ENCODE results near the gene YY1. TPM values are rescaled to one million over a fixed set of nuclear protein-coding genes. Genes with fewer than 3 reads are reported as not detected.
"Not testable (repeated sequence)": the region's sequence is repeated elsewhere in the genome, so short reads cannot be mapped to it uniquely, and the experiment has no call there.

The YY1 gene
- total RNA-seq, 1 donor: 53.1 TPM

DNA sequence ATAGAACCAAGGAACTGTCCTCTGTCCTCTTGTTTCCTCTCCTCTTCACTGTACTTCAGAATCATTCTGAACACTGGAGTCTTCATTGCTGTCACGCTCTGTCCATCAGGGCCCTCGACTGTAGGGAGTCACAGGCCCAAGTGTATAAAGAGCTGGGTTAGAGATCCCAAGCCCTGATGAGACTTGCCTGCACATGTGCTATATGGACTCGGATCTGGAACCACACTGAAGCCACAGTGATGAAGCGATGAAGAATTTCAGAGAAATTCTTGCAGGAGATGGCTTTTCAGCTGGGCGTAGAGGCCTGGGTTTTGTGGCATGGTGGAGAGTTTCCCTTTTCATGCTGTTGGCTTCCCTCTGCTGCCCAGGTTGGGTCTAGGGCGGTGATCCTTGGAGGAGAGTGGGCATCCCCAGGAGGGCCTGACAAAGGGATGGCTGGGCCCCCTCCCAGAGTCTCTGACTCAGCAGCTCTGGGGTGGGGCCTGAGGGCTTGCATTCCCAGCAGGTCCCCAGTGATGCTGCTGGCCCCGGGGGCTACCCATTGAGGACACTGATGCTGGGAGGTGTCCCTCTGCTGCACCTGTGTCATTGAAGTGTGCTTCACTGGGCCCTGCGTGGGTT lies 39.6 kb upstream of the YY1 start:
- H3K4me3 ChIP-seq (ENCODE audit: low read depth, low read length): no peak overlapping the region
- no peak for DNase-seq (ENCODE audit: low read depth)
- TF ChIP-seq, protein P1, sequence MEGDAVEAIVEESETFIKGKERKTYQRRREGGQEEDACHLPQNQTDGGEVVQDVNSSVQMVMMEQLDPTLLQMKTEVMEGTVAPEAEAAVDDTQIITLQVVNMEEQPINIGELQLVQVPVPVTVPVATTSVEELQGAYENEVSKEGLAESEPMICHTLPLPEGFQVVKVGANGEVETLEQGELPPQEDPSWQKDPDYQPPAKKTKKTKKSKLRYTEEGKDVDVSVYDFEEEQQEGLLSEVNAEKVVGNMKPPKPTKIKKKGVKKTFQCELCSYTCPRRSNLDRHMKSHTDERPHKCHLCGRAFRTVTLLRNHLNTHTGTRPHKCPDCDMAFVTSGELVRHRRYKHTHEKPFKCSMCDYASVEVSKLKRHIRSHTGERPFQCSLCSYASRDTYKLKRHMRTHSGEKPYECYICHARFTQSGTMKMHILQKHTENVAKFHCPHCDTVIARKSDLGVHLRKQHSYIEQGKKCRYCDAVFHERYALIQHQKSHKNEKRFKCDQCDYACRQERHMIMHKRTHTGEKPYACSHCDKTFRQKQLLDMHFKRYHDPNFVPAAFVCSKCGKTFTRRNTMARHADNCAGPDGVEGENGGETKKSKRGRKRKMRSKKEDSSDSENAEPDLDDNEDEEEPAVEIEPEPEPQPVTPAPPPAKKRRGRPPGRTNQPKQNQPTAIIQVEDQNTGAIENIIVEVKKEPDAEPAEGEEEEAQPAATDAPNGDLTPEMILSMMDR (IDR thresholded peaks at IDR 0.05; ENCODE audit: insufficient read depth, low read depth, low read length): no peak

DNA sequence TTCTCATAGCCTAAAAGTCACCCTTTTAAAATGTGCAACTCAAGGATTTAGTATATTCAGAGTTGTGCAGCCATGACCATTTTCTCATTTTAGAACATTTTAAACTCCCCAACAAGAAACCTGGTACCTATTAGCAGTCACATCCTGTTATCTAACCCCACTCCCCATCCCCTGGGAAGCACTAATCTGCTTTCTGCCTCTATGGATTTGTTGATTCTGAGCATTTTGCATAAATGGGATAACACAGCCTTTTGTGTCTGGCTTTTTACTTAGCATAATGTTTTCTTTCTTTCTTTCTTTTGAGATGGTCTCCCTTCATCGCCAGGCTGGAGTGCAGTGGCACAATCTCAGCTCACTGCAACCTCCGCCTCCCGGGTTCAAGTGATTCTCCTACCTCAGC lies 38.6 kb upstream of the YY1 start:
- no peak for DNase-seq (ENCODE audit: low read depth)
- TF ChIP-seq, protein P1 (IDR thresholded peaks at IDR 0.05; ENCODE audit: insufficient read depth, low read depth, low read length): no peak
- no peak overlapping the region for H3K4me3 ChIP-seq (ENCODE audit: low read depth, low read length)

DNA sequence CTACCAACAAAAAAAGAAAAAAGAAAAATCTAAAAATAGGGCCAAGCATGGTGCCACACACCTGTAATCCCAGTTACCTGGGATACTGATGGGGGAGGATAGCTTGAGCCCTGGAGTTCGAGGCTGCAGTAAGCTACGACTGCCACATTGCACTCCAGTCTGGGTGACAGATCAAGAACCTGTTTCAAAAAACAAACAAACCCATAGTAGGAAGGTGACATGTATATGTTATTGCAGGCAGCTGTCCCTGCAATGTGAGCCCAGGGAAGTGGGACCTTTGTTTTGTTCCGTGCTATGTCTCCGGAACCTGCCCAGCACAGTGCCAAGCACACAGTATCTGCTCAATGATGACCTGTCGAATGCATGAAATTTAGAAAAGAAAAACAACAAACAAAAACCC lies 37.2 kb upstream of the YY1 start:
- H3K4me3 ChIP-seq (ENCODE audit: low read depth, low read length): no peak overlapping the region
- DNase-seq (ENCODE audit: low read depth): no peak
- TF ChIP-seq, protein P1 (IDR thresholded peaks at IDR 0.05; ENCODE audit: insufficient read depth, low read depth, low read length): no peak

DNA sequence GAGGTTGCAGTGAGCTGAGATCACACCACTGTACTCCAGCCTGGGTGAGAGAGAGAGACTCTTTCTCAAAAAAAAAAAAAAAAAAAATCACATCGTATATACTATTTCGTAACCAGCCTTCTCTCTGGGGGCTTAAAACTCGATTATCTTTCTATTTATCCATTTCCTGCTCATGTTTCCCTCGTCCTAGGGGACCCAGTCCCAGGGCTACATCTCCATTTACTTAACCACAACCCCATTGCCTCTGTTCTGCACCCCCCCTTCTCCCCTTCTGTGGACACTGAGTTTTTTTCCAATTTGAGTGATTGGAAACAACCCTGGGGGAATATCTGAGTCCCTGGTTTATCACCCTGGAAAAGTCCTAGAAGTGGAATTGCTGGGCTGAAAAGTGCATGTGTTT lies 36.2 kb upstream of the YY1 start:
- TF ChIP-seq, protein P1 (IDR thresholded peaks at IDR 0.05; ENCODE audit: insufficient read depth, low read depth, low read length): no peak
- no peak for DNase-seq (ENCODE audit: low read depth)
- no peak overlapping the region for H3K4me3 ChIP-seq (ENCODE audit: low read depth, low read length)

DNA sequence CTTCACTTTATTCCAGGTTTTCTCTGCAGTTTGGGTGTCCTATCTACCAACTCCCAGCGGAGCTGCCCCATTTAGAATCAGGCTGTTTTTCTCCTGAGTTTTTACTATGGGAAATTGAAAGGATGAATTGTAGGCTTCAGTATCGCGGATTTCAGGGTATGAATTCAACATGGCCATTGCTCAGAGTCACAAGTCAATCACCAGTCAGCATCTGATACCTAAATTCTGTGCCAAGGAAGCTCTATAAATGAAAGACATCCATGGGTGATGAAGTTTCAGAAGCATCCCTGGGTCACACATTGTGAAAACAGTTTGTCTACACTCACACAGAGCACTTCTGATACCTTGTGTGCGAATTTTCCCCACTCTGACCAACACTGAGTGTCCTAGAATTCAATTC lies 35.8 kb upstream of the YY1 start:
- TF ChIP-seq, protein P1 (IDR thresholded peaks at IDR 0.05; ENCODE audit: insufficient read depth, low read depth, low read length): no peak
- no peak for DNase-seq (ENCODE audit: low read depth)
- no peak overlapping the region for H3K4me3 ChIP-seq (ENCODE audit: low read depth, low read length)

DNA sequence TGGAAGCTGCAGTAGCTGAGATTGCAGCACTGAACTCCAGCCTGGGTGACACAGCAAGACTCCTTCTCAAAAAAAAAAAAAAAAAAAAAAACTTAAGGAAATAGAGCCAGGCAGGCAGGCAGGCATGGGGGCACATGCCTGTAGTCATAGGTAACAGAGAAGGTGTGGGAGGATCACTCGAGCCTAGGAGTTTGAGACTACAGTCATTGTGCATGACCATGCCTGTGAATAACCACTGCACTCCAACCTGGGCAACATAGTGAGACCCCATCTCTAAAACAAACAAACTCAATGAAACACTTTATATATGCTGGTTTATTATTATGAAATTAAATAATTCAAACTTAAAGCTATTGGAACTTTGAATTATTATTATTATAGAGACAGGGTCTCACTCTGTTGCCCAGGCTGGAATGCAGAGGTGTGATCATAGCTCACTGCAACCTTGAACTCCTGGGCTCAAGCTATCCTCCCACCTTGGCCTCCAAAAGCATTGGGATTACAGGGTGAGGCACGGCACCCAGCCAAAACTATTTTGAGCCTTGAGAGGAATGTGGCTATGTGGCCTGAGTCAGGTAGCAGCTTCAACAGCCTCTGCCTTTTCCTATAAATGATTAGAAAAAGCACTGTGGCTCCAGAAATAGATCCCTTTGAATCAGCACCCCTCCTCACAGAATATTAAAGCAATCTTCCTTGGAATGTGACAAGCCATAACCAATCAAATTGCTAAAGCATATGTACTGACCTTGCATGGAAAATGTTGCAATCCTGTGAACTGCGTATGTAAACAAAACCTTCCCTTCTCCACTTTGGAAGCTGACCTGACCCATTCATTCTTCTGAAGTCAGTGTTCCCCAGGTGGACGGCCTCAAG lies 34.7 kb upstream of the YY1 start:
- no peak overlapping the region for H3K4me3 ChIP-seq (ENCODE audit: low read depth, low read length)
- TF ChIP-seq, protein P1 (IDR thresholded peaks at IDR 0.05; ENCODE audit: insufficient read depth, low read depth, low read length): no peak
- peak; percentile 90 for DNase-seq (ENCODE audit: low read depth)

DNA sequence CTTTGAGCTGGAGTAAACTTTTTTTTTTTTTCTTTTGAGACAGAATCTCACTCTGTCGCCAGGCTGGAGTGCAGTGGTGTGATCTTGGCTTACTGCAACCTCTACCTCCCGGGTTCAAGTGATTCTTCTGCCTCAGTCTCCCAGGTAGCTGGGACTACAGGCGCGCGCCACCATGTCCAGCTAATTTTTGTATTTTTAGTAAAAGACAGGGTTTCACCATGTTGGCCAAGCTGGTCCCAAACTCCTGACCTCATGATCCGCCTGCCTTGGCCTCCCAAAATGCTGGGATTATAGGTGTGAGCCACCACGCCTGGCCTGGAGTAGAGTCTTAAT lies 34.1 kb upstream of the YY1 start:
- H3K4me3 ChIP-seq (ENCODE audit: low read depth, low read length); DNase-seq (ENCODE audit: low read depth): not testable (repeated sequence)

DNA sequence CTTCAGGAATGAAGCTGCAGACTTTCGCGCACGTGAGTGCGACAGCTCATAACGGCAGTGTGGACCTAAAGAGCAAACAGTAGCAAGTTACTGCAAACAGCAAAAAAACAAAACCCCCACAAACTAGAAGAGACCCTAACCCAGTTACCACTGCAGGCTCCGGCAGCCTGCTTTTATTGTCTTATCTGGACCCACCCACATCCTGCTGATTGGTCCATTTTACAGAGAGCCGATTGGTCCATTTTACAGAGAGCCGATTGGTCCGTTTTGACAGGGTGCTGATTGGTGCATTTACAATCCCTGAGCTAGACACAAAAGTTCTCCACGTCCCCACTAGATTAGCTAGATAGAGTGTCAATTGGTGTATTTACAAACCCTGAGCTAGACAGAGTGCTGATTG lies 31.4 kb upstream of the YY1 start:
- DNase-seq (ENCODE audit: low read depth); H3K4me3 ChIP-seq (ENCODE audit: low read depth, low read length): not testable (repeated sequence)

DNA sequence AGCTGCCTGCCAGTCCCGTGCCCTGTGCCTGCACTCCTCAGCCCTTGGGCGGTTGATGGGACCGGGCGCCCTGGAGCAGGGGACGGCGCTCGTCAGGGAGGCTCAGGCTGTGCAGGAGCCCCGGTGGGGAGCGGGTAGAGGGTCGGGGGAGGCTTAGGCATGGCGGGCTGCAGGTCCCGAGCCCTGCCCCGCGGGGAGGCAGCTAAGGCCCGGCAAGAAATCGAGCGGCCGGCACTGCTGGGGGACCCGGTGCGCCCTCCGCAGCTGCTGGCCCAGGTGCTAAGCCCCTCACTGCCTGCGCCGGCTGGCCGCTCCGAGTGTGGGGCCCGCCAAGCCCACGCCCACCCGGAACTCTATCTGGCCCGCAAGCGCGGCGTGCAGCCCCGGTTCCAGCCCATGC lies 30.8 kb upstream of the YY1 start:
- H3K4me3 ChIP-seq (ENCODE audit: low read depth, low read length); DNase-seq (ENCODE audit: low read depth): not testable (repeated sequence)
